Muscle of back (tissue), 11 donors: ENCODE data around the gene COL4A1. TPM values are rescaled to one million over a fixed set of nuclear protein-coding genes. Genes with fewer than 3 reads are reported as not detected.

ENCODE experiments used
- DNase-seq, 3 donors: peaks; one replicate each; pipeline versions ENCODE4 v3.0.0 to v3.0.0-alpha.2; 2013
- polyA plus RNA-seq, 10 donors: library from polyadenylated mRNA; unstranded; fragments of 120-200 nt; gene quantifications; one replicate each; pipeline ENCODE4 v1.2.1, GENCODE V29; 2013; ENCODE audit not compliant: insufficient read length in 10 of 10

Gene COL4A1
- polyA plus RNA-seq, 10 donors, result 614 to 866 (median 684) TPM

- no peak for DNase-seq
Measured at GRCh38 chr13:110261166-110262081, 45.5 kb downstream of the COL4A1 start.

GRCh38 chr13:110259651-110260050 lies 47.3 kb downstream of the COL4A1 start:
- no peak for DNase-seq

- DNase-seq, result no peak
Measured at GRCh38 chr13:110258876-110259631, 47.9 kb downstream of the COL4A1 start.

GRCh38 chr13:110257408-110257807 lies 49.5 kb downstream of the COL4A1 start:
- no peak for DNase-seq

- DNase-seq, result no peak
Measured at GRCh38 chr13:110256126-110256905, 50.6 kb downstream of the COL4A1 start.

GRCh38 chr13:110254751-110255553 lies 52.0 kb downstream of the COL4A1 start:
- DNase-seq, result peak in 1 of 3 donors; percentile 22

GRCh38 chr13:110254151-110254679 lies 52.7 kb downstream of the COL4A1 start:
- DNase-seq, result peak in 1 of 3 donors; percentile 51

GRCh38 chr13:110251193-110251819 lies 55.7 kb downstream of the COL4A1 start:
- no peak for DNase-seq

- DNase-seq, result peak in 2 of 3 donors; percentile 68 to 79
Measured at GRCh38 chr13:110250258-110250891, 56.6 kb downstream of the COL4A1 start.

GRCh38 chr13:110249326-110249725 lies 57.6 kb downstream of the COL4A1 start:
- peak in 1 of 3 donors; percentile 21 for DNase-seq

- peak in 1 of 3 donors; percentile 23 for DNase-seq
Measured at GRCh38 chr13:110248449-110249143, 58.4 kb downstream of the COL4A1 start.

GRCh38 chr13:110246530-110246929 lies 60.4 kb downstream of the COL4A1 start:
- no peak for DNase-seq

GRCh38 chr13:110245416-110245899 lies 61.5 kb downstream of the COL4A1 start:
- no peak for DNase-seq

- no peak for DNase-seq
Measured at GRCh38 chr13:110244976-110245375, 62.0 kb downstream of the COL4A1 start.

GRCh38 chr13:110244071-110244830 lies 62.7 kb downstream of the COL4A1 start:
- DNase-seq, result peak; percentile 91 to 96 (median 93)

GRCh38 chr13:110242615-110243014 lies 64.3 kb downstream of the COL4A1 start:
- DNase-seq, result no peak

GRCh38 chr13:110240943-110241342 lies 66.0 kb downstream of the COL4A1 start:
- no peak for DNase-seq

GRCh38 chr13:110240352-110240751 lies 66.6 kb downstream of the COL4A1 start:
- no peak for DNase-seq
